Endometrium (tissue), 2 donors: ENCODE measurements around the gene ADAMTSL3.

Experiments used
- FAIRE-seq: peaks from 2 replicates; lab custom pipeline; 2012; peaks lifted over from hg19 to GRCh38; lab: Jason Lieb, UNC
- donor health status: control.
- donor health status: control.

The ADAMTSL3 gene

DNA sequence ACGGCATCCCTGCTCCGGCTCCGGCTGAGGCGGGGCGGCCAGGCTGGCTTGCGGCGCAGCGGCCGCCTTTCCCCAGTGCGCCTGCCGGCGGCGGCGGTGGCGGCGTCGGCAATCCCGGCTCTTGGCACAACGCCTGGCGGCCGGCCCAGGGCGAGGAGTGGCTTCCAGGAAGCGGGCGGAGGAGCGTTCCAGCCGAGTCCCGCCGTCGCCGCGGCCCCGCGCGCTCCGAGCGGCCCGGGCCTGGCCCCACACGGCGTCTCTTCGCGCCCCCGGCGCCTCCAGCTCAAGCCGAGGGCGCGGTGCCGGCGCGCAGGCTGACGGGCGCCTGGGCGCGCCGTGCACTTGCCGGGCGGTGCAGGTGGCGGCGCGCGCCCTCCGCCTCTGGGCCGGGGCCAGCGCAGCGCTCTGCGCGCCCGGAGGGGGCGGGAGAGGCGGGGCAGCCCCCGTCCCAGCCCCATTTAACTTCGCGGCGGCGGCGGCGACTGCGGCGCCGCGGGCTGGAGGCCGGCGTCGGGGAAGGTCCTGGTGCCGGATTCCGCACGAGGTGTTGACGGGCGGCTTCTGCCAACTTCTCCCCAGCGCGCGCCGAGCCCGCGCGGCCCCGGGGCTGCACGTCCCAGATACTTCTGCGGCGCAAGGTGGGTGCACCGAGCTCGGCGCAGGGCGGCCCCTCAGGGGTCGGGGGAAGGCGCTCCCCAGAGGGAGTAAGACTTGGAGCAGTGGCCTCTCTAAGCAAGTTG lies at the start of gene ADAMTSL3:
Gene ADAMTSL3, plus strand, starts transcription at position 485 of the 740 bp plus-strand sequence. CDS start 1,639 bp downstream, outside the sequence.
- no peak for FAIRE-seq

GRCh38 chr15:83604549-83604948 lies 49.4 kb upstream of the ADAMTSL3 start:
- FAIRE-seq: no peak

DNA sequence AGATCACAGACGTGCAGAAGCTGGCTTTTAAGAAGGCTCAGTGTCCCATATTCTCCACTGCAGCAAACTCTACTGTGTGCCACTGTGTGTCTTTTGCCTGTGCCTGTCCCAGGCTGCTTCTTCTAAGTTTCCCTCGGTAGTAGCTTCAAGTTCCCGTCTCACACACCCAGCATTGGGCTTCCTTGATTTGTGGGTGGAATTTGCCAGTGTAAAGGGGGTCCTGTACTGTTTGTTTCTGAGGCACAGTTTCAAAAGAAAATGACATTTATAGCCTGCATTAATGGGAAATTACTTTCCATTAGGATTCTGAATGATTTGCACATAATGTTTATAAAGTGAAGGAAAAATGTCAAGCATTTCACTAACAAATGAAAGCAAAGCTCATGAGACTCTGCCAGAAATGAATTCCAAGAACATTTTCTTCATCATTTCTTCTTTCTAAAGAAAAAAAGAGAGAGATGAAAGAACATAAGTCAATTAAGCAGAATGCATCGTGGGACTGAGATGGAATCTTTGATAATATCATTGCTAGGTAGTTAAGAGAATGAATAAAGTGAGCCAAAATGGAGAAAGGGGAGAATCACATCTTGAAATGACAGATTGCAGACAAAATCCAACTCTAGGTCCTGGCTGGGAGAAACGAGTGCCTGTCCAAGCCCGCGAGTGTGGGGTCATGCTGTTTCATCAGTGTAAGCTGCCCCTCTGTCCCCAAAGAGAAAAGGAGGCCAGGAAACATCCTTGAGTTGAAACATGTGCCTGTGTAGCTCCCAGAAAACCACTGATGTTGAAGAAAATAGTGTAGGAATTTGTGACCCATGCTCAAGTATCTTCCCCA lies 48.6 kb upstream of the ADAMTSL3 start:
- no peak for FAIRE-seq

DNA sequence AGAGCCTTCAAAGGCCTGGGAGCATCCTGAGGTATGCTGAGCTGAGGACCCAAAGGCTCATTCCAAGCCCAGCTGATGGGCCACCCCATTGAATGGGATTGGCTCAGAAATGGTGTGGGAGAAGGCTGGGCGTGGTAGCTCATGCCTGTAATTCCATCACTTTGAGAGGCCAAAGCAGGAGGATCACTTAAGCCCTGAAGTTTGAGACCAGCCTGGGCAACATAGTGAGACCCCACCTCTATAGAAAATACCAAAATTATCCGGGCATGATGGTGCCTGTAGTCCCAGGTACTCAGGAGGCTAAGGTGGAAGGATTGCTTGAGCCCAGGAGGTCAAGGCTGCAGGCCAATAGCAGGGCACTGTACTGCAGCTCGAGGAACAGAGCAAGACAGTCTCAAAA lies 43.8 kb upstream of the ADAMTSL3 start:
- FAIRE-seq: no peak

GRCh38 chr15:83610901-83611685 lies 42.8 kb upstream of the ADAMTSL3 start:
- FAIRE-seq: no peak

GRCh38 chr15:83612226-83612625 lies 41.7 kb upstream of the ADAMTSL3 start:
- no peak for FAIRE-seq

DNA sequence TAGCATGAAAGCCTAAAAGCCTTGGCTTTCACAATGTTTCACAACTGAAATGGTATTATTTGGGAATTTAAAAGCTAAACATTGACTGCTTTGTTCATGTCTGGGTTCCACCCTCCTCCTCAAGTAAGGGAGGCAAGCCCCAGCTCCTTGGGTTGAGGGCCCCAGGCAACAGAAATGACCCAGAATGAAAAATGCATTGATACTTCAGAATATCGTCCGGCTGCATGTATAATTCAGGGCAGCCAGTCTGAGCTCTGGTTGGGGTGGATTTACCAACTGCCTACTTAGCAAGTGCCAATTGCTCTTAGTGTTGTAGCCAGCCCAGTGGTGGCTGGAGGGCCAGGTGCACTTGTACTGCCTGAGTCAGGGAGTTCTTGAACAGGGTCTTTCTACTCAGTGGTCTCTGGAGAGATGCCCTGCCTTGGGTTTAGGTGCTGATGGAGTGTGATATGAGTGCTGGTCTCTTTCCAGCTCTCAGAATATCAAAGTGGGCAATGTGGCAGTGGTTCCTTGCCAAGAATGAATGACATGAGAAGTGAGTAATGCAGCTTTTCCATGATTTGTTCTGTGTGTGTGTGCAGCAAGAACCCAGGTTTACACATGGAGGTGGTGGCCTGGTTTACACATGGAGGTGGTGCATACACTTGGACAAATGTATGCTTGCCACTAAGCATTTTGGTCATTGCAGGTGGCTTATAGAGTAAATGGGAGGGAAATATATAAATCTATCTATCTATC lies 40.9 kb upstream of the ADAMTSL3 start:
- no peak for FAIRE-seq

GRCh38 chr15:83613714-83614113 lies 40.2 kb upstream of the ADAMTSL3 start:
- FAIRE-seq: no peak

DNA sequence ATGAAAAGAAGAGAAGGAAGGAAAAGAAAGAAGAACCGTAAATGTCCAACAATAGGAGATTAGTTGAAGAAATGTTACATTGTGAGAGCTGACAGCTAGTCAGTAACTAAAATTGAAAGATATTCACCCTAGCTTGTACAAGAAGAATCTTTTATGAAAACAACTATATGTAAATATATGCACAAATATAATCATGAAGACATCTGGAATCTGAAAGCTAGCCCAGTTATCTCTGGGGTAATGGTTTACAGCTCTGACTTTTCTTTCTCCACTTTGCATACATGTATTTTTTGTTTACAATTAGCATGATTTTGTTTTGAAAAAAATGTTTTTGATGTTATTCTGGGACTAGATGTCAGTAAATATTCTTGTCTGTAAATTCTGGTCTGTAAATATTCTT lies 37.1 kb upstream of the ADAMTSL3 start:
- FAIRE-seq: no peak

- FAIRE-seq: no peak
These were observed 27.6 kb upstream of the ADAMTSL3 start for GRCh38 chr15:83626171-83626802.

DNA sequence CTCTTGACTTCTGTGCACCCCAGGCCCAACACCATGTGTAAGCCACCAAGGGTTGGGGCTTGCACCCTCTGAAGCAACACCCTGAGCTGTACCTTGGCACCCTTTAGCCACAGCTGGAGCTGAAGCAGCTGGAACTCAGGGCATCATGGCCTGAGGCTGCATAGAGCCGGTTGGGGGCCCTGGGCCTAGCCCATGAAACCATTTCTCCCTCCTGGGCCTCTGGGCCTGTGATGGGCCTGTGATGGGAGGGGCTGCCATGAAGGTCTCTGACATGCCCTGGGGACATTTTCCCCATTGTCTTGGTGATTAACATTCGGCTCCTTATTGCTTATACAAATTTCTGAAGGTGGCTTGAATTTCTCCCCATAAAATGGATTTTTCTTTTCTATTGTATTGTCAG lies 22.4 kb upstream of the ADAMTSL3 start:
- FAIRE-seq: no peak

GRCh38 chr15:83643201-83643600 lies 10.7 kb upstream of the ADAMTSL3 start:
- no peak for FAIRE-seq

GRCh38 chr15:83644439-83644838 lies 9.5 kb upstream of the ADAMTSL3 start:
- no peak for FAIRE-seq

GRCh38 chr15:83650831-83651230 lies 3.1 kb upstream of the ADAMTSL3 start:
- FAIRE-seq: no peak

- FAIRE-seq: no peak
These were observed 2.4 kb upstream of the ADAMTSL3 start for GRCh38 chr15:83651541-83651940.

DNA sequence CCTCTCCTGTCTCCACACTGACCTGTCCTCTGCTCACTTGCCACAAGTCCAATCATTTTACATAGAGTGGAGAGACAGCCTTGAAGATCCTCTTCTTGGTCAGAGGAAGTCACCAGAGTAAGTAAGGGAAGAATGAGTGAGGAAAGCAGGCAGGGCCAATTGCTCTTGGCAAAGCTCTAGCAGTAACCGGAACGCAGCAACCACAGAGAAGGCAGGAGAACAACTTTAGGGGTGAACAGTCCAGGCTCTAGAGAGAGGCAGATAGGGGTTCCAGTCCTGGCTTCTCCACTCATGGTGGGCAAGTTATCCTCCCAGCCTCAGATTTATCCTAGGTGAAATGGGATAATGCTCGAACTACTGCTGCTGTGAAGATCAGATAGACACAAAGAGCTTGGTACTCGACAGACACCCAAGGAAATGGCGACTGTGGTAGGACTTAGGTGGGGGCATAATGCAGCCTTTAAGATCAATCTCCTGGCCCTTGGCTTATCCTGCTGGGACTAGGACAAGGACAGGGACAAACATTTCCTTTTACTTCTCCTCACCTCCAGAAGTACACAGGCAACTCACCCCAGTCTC lies 1.2 kb upstream of the ADAMTSL3 start:
- no peak for FAIRE-seq

GRCh38 chr15:83653288-83653638 lies 660 bp upstream of the ADAMTSL3 start:
- FAIRE-seq: no peak

GRCh38 chr15:83654379-83655236 lies 685 bp downstream of the ADAMTSL3 start:
- no peak for FAIRE-seq

- FAIRE-seq: no peak
These were observed 1.3 kb downstream of the ADAMTSL3 start for GRCh38 chr15:83655237-83655616.

GRCh38 chr15:83656192-83656591 lies 2.3 kb downstream of the ADAMTSL3 start:
- no peak for FAIRE-seq
